K562 (cell line): ENCODE measurements around the gene AURKB. TPM values are rescaled to one million over a fixed set of nuclear protein-coding genes. Genes with fewer than 3 reads are reported as not detected.

Source experiments
- ATAC-seq: fragments of 200-7000 bp; cut with Tn5 transposase; 3 replicates; pipeline ENCODE4 v1.9.1; 2020; ENCODE audit warnings: moderate library complexity
- BruUV-seq: library from RNA; stranded (reverse); fragments of 400-500 nt; replicated peaks from 2 replicates; lab custom pipeline; 2021; lab: Mats Ljungman, UMichigan
- CTCF ChIA-PET: fragments of 300-600 bp; formaldehyde crosslinking; extraction: SDS; loops from one replicate; lab custom pipeline; 2021; ENCODE audit warnings: low intra/inter-chr PET ratio; lab: Yijun Ruan, JAX
- POLR2A ChIA-PET: fragments of 300-600, 350-650 bp; sonication (Branson Sonifier 250); formaldehyde crosslinking; extraction: SDS; loops from one replicate; lab custom pipeline; 2021; ENCODE audit warnings: antibody characterized with exemption, inconsistent platforms; lab: Yijun Ruan, JAX
- DNase-seq, 4 experiments: peaks; one replicate each; pipeline versions ENCODE4 v3.0.0 to v3.0.0-alpha.2; 2011 to 2018; ENCODE audit warnings: low spot score in 3 of 4, mixed read lengths in 3 of 4; ENCODE audit errors: extremely low read depth in 1 of 4
- FAIRE-seq: peaks from 2 replicates; lab custom pipeline; 2011; peaks lifted over from hg19 to GRCh38; lab: Jason Lieb, UNC
- H2AFZ ChIP-seq: 2 replicates; pipeline ENCODE4 v1.6.0; 2011; ENCODE audit warnings: low read depth, low read length, control low read depth, inconsistent platforms
- H3K27ac ChIP-seq: fragments of 200-600 bp; 3 replicates; pipeline ENCODE4 v1.8.0; 2011; ENCODE audit warnings: low read depth, mild to moderate bottlenecking, control low read depth, inconsistent platforms, low read length, moderate library complexity, mixed read lengths; ENCODE audit errors: extremely low read depth
- H3K27me3 ChIP-seq, 2 experiments: fragments of 300-600 bp in 1 of 2; 2 replicates in 1 of 2; 3 replicates in 1 of 2; pipeline versions ENCODE4 v1.6.0 to v1.8.0; 2011; ENCODE audit warnings: inconsistent platforms in 2 of 2, low read length in 2 of 2, mild to moderate bottlenecking in 1 of 2, mixed read lengths in 1 of 2, moderate library complexity in 1 of 2; ENCODE audit not compliant: control insufficient read depth in 2 of 2, insufficient read depth in 2 of 2
- H3K36me3 ChIP-seq: fragments of 300-600 bp; 3 replicates; pipeline ENCODE4 v1.8.0; 2011; ENCODE audit warnings: mild to moderate bottlenecking, low read length, inconsistent platforms; ENCODE audit not compliant: control insufficient read depth, insufficient read depth
- H3K4me1 ChIP-seq, 2 experiments: fragments of 200-600 bp in 1 of 2; replicated peaks in 1 of 2; 2 replicates in 1 of 2; 3 replicates in 1 of 2; pipeline versions ENCODE4 v1.5.1 to v1.8.0; 2011; ENCODE audit warnings: inconsistent platforms in 2 of 2, low read length in 2 of 2, mild to moderate bottlenecking in 1 of 2, mixed read lengths in 1 of 2, moderate library complexity in 1 of 2; ENCODE audit not compliant: control insufficient read depth in 2 of 2, insufficient read depth in 2 of 2
- H3K4me2 ChIP-seq: 2 replicates; pipeline ENCODE4 v1.6.1; 2011; ENCODE audit warnings: low read length, control low read depth, inconsistent platforms, mixed read lengths; ENCODE audit not compliant: insufficient read depth
- H3K4me3 ChIP-seq: fragments of 200-600 bp; sonication (generic), shearing (Covaris generic); 2 replicates; pipeline ENCODE4 v1.5.1; 2016; ENCODE audit warnings: control low read depth, inconsistent platforms
- H3K79me2 ChIP-seq: fragments of 200-600 bp; 3 replicates; pipeline ENCODE4 v1.8.0; 2011; ENCODE audit warnings: low read length, inconsistent platforms; ENCODE audit not compliant: control insufficient read depth, insufficient read depth
- H3K9ac ChIP-seq, 2 experiments: 2 replicates each; pipeline versions ENCODE4 v1.6.0 to v1.6.1; 2011; ENCODE audit warnings: low read depth in 2 of 2, low read length in 2 of 2, control low read depth in 1 of 2, inconsistent platforms in 1 of 2, mild to moderate bottlenecking in 1 of 2, mixed read lengths in 1 of 2; ENCODE audit not compliant: insufficient read depth in 1 of 2
- H3K9me1 ChIP-seq: one replicate; pipeline ENCODE4 v1.6.0; 2011; ENCODE audit warnings: inconsistent platforms, mild to moderate bottlenecking, low read length, moderate library complexity; ENCODE audit not compliant: control insufficient read depth, insufficient read depth
- H3K9me3 ChIP-seq: replicated peaks from 2 replicates; pipeline ENCODE4 v1.5.1; 2011; ENCODE audit warnings: low read depth, low read length, inconsistent platforms; ENCODE audit not compliant: control insufficient read depth, insufficient read depth
- H4K20me1 ChIP-seq: replicated peaks from 2 replicates; pipeline ENCODE4 v1.6.1; 2011; ENCODE audit warnings: low read length, inconsistent platforms, mixed read lengths; ENCODE audit not compliant: control insufficient read depth, insufficient read depth
- ATF1 ChIP-seq, 2 experiments: fragments of 450-650 bp in 1 of 2; IDR thresholded peaks; 2 replicates each; pipeline ENCODE4 v1.6.1; 2016; ENCODE audit warnings: missing compliant biosample characterization in 1 of 2, missing genetic modification characterization in 1 of 2
- DPF2 ChIP-seq: fragments of 450-650 bp; IDR thresholded peaks from 2 replicates; pipeline ENCODE4 v1.6.1; 2016
- L3MBTL2 ChIP-seq: fragments of 450-650 bp; IDR thresholded peaks from 2 replicates; pipeline ENCODE4 v1.6.1; 2016; ENCODE audit warnings: mild to moderate bottlenecking, moderate library complexity
- PRMT5 ChIP-seq: sonication (generic); formaldehyde crosslinking; IDR thresholded peaks from 2 replicates; pipeline ENCODE4 v1.5.0; 2020; ENCODE audit warnings: missing genetic modification reagents
- SMARCA4 ChIP-seq: fragments of 450-650 bp; IDR thresholded peaks from 2 replicates; pipeline ENCODE4 v1.6.1; 2016
- SRF ChIP-seq, 2 experiments: fragments of 250-450, 450-650 bp in 1 of 2; sonication (Bioruptor Pico) in 1 of 2; sonication (generic) in 1 of 2; formaldehyde crosslinking; IDR thresholded peaks; 2 replicates each; pipeline versions ENCODE4 v1.5.0 to v1.5.1; 2020 to 2022; ENCODE audit warnings: mild to moderate bottlenecking in 1 of 2, missing genetic modification reagents in 1 of 2
- ZNF384 ChIP-seq: IDR thresholded peaks from 2 replicates; pipeline ENCODE4 v1.6.1; 2012; ENCODE audit warnings: low read depth, low read length, improper control_type of control experiment
- WGBS: fragments of 100-300 bp; shearing (Covaris generic); methylation state at CpG from one replicate; pipeline ENCODE4 v1.1.6; 2016; ENCODE audit warnings: low coverage, mixed read lengths; ENCODE audit not compliant: insufficient coverage; ENCODE audit errors: missing lambda C conversion rate; 5-methylcytosine and 5-hydroxymethylcytosine counted together
- in situ Hi-C: fragments of 300-500 bp; cut with MboI; formaldehyde crosslinking; loops from 4 replicates; pipeline ENCODE4 v1.15.0; 2018; ENCODE audit warnings: inconsistent platforms, mixed read lengths
- intact Hi-C: fragments of 100-400 bp; cut with micrococcal nuclease; formaldehyde crosslinking; loops from 2 replicates; pipeline ENCODE4 v1.14.2; 2022
- polyA plus RNA-seq, 8 experiments: library from polyadenylated mRNA; depleted of rRNA in 4 of 8; stranded (reverse) in 5 of 8; unstranded in 3 of 8; fragments of >200 nt; fragmentation: Nextera tagmentation in 2 of 8; fragmentation: Illumina TruSeq in 1 of 8; extraction: Ambion mirVana in 2 of 8; extraction: Trizol in 1 of 8; gene quantifications; 2 replicates each; pipeline versions ENCODE4 v1.2.1 to v1.2.3, GENCODE V29; 2011 to 2014; ENCODE audit warnings: inconsistent platforms in 1 of 8, missing spikeins in 1 of 8
- total RNA-seq, 7 experiments: library from RNA; depleted of rRNA in 6 of 7; stranded (reverse); fragments of >200 nt in 6 of 7; fragmentation: Illumina TruSeq in 2 of 7; extraction: Trizol in 2 of 7; gene quantifications; 2 replicates each; pipeline versions ENCODE4 v1.2.1 to v1.2.3, GENCODE V29; 2011 to 2021; ENCODE audit warnings: low replicate concordance in 1 of 7
- TF ChIP-seq, protein P1 (sequence below): fragments of 450-650 bp; formaldehyde crosslinking; IDR thresholded peaks from 2 replicates; pipeline ENCODE4 v1.4.0; 2020; ENCODE audit warnings: mild to moderate bottlenecking, mixed read lengths
- TF ChIP-seq, protein P2 (sequence below), 3 experiments: IDR thresholded peaks in 2 of 3; conservative IDR thresholded peaks in 1 of 3; 2 replicates each; pipeline ENCODE4 v1.5.1; 2011 to 2012; ENCODE audit warnings: low read length in 3 of 3, mild to moderate bottlenecking in 3 of 3, control low read depth in 2 of 3, improper control_type of control experiment in 1 of 3, inconsistent platforms in 1 of 3, low read depth in 1 of 3, mixed read lengths in 1 of 3, moderate library complexity in 1 of 3; ENCODE audit not compliant: insufficient read depth in 2 of 3
- TF ChIP-seq, protein P3 (sequence below): fragments of 450-650 bp; IDR thresholded peaks from 2 replicates; pipeline ENCODE4 v1.6.1; 2018; ENCODE audit not compliant: partially characterized antibody

AURKB gene
- total and polyA plus RNA-seq, 9 of the 15 experiments (the other 6 are each of a cell fraction or from before 2014, with no cell fraction given), result 27.2 to 114 (median 74.8) TPM

DNA sequence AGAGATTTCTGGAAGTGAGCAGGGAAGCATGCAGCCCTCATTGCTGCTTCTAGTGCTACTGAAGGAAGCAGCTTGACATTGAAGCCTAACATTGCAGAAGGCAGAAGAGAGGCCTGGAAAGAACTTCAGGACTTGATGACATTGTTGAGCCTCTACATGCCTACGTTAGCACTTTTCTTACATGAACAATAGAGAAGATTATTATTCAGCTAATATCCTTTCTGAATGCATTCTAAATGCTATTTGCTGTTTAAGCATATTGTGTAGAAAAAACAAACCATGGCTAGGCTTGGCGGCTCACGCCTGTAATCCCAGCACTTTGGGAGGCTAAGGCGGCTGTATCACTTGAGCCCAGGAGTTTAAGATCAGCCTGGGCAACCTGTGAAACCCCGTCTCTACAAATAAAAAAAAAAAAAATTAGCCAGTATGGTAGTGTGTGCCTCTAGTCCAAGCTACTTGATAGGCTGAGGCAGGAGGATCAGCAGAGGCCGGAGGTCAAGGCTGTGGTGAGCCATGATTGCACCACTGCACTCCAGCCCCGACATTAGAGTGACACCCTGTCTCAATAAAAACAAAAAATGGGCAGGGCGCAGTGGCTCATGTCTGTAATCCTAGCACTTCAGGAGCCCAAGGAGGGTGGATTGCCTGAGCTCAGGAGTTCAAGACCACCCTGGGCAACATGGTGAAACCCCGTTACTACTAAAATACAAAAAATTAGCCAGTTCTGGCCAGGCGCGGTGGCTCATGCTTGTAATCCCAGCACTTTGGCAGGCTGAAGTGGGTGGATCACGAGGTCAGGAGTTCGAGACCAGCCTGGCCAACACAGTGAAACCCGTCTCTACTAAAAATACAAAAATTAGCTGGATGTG is 2.2 kb upstream of the AURKB start (continued):
- TF ChIP-seq, protein P1, sequence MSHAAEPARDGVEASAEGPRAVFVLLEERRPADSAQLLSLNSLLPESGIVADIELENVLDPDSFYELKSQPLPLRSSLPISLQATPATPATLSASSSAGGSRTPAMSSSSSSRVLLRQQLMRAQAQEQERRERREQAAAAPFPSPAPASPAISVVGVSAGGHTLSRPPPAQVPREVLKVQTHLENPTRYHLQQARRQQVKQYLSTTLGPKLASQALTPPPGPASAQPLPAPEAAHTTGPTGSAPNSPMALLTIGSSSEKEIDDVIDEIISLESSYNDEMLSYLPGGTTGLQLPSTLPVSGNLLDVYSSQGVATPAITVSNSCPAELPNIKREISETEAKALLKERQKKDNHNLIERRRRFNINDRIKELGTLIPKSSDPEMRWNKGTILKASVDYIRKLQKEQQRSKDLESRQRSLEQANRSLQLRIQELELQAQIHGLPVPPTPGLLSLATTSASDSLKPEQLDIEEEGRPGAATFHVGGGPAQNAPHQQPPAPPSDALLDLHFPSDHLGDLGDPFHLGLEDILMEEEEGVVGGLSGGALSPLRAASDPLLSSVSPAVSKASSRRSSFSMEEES, result no peak
- peak; percentile 50; the same call in 1 of the 2 replicates for TF ChIP-seq ZNF384

DNA sequence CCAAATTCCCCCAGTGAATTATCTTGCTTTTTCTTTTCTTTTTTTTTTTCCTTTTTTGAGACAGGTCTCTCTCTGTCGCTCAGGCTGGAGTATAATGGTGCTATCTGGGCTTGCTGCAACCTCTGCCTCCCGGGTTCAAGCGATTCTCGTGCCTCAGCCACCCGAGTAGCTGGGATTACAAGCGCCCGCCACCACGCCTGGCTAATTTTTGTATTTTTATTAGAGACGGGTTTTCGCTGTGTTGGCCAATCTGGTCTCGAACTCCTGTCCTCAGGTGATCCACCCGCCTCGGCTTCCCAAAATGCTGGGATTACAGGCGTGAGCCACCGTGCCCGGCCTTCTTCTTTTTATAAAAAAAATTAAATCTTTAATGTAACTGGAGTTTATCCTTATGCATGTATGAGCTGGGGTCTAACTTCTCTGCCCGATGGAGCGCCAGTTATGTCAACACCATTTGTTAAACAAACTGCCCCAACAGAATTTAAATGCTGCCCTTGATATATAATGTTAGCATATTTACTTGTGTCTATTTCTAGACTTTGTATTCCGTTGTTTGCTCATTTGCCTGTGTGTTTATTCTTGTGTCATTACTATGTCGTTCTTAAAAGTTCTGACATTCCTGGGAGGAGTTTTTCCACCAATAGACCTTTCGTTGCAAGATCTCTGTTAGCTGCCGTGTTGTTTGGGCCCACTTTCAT is 535 bp upstream of the AURKB start:
- Histone ChIP-seq H3K36me3 (peaks cover 26% of the 10 kb centered on the region), H3K27ac (peak overlapping the region; percentile 94), H3K79me2 (peaks cover 32% of the 10 kb centered on the region), H3K27me3 (no peaks in the 10 kb centered on the region), H4K20me1 (no peaks in the 10 kb centered on the region), H3K9me3 (no peaks in the 10 kb centered on the region), H3K9ac (peak overlapping the region; percentile 83 to 93), H3K4me2 (peak overlapping the region; percentile 95), H2AFZ (peak overlapping the region; percentile 82), H3K4me1 (peaks cover 17 to 24% of the 10 kb centered on the region in 2 experiments; a peak in 4 of 5 replicates), H3K9me1 (no peaks in the 10 kb centered on the region), H3K4me3 (peak overlapping the region; percentile 73)
- DNase-seq, result no peak
- CTCF ChIA-PET, result no interaction called here
- in situ Hi-C loops, result no loop called here
- intact Hi-C loops, result loop anchor here (1.0 kb wide), 1 partner anchor 21 kb away; the partner anchor contains the start of gene BORCS6
- ATAC-seq, result peak; percentile 7
- TSS peak; percentile 53 for BruUV-seq
- no peak for FAIRE-seq
- WGBS, result 27% methylated on average over 13 of the region's 22 CpGs
- POLR2A ChIA-PET, result interaction anchor here (0.8 to 6.6 kb wide), 13 partner anchors 9 to 87 kb away, joined by 3 to 89 read pairs (median 5); partner anchors contain the start of genes BORCS6, CTC1 and HES7
- peak; percentile 37; the same call in 1 of the 2 replicates for TF ChIP-seq L3MBTL2
- TF ChIP-seq, protein P2, sequence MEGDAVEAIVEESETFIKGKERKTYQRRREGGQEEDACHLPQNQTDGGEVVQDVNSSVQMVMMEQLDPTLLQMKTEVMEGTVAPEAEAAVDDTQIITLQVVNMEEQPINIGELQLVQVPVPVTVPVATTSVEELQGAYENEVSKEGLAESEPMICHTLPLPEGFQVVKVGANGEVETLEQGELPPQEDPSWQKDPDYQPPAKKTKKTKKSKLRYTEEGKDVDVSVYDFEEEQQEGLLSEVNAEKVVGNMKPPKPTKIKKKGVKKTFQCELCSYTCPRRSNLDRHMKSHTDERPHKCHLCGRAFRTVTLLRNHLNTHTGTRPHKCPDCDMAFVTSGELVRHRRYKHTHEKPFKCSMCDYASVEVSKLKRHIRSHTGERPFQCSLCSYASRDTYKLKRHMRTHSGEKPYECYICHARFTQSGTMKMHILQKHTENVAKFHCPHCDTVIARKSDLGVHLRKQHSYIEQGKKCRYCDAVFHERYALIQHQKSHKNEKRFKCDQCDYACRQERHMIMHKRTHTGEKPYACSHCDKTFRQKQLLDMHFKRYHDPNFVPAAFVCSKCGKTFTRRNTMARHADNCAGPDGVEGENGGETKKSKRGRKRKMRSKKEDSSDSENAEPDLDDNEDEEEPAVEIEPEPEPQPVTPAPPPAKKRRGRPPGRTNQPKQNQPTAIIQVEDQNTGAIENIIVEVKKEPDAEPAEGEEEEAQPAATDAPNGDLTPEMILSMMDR (IDR thresholded peaks at IDR 0.05 in 2 of 3, conservative IDR thresholded peaks at IDR 0.05 in 1 of 3; ENCODE audit: insufficient read depth in 2 of 3, low read depth in 1 of 3, low read length in 3 of 3), result no peak
- no peak for TF ChIP-seq PRMT5 (CRISPR knock-in tag)
- TF ChIP-seq ATF1 (CRISPR knock-in tag; IDR thresholded peaks at IDR 0.05), result no peak
- peak; percentile 54 for TF ChIP-seq ATF1 (tag; IDR thresholded peaks at IDR 0.05)
- 0 out of 2 replicates have a peak, but pooled peaks have one; percentile 24 for TF ChIP-seq DPF2
- TF ChIP-seq, protein P3, sequence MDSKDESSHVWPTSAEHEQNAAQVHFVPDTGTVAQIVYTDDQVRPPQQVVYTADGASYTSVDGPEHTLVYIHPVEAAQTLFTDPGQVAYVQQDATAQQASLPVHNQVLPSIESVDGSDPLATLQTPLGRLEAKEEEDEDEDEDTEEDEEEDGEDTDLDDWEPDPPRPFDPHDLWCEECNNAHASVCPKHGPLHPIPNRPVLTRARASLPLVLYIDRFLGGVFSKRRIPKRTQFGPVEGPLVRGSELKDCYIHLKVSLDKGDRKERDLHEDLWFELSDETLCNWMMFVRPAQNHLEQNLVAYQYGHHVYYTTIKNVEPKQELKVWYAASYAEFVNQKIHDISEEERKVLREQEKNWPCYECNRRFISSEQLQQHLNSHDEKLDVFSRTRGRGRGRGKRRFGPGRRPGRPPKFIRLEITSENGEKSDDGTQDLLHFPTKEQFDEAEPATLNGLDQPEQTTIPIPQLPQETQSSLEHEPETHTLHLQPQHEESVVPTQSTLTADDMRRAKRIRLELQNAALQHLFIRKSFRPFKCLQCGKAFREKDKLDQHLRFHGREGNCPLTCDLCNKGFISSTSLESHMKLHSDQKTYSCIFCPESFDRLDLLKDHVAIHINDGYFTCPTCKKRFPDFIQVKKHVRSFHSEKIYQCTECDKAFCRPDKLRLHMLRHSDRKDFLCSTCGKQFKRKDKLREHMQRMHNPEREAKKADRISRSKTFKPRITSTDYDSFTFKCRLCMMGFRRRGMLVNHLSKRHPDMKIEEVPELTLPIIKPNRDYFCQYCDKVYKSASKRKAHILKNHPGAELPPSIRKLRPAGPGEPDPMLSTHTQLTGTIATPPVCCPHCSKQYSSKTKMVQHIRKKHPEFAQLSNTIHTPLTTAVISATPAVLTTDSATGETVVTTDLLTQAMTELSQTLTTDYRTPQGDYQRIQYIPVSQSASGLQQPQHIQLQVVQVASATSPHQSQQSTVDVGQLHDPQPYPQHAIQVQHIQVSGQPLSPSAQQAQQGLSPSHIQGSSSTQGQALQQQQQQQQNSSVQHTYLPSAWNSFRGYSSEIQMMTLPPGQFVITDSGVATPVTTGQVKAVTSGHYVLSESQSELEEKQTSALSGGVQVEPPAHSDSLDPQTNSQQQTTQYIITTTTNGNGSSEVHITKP, result peak; percentile 67
- 0 out of 4 replicates have a peak, but pooled peaks of 1 of the 2 experiments have one; percentile 18 for TF ChIP-seq SRF (CRISPR knock-in tag; IDR thresholded peaks at IDR 0.05)
- TF ChIP-seq SMARCA4, result 0 out of 2 replicates have a peak, but pooled peaks have one; percentile 19
